ENCODE measurements around the gene SPSB1.
A peak's percentile ranks its signal among the peaks of the same experiment; 100 is the strongest.

The SPSB1 gene

GRCh38 chr1:9395018-9395417 lies 102.3 kb downstream of the SPSB1 start:
- DNase-seq (ENCODE audit: low read depth): no peak

DNA sequence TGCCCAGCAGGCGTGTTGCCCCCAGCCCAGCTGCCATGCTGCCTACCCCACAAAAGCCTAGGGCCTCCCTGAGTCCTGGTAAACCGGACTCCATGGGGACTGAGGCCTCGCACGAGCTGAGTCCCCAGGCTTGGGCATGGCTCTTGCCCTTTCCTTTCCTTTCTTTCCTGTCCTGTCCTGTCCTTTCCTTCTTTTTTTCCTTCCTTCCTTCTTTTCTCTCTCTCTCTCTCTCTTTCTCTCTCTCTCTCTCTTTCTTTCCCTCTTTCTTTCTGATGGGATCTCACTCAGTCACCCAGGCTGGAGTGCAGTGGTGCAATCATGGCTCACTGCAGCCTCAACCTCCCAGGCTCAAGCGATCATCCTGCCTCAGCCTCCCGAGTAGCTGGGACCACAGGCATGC lies 104.4 kb downstream of the SPSB1 start:
- DNase-seq (ENCODE audit: low read depth): no peak

DNA sequence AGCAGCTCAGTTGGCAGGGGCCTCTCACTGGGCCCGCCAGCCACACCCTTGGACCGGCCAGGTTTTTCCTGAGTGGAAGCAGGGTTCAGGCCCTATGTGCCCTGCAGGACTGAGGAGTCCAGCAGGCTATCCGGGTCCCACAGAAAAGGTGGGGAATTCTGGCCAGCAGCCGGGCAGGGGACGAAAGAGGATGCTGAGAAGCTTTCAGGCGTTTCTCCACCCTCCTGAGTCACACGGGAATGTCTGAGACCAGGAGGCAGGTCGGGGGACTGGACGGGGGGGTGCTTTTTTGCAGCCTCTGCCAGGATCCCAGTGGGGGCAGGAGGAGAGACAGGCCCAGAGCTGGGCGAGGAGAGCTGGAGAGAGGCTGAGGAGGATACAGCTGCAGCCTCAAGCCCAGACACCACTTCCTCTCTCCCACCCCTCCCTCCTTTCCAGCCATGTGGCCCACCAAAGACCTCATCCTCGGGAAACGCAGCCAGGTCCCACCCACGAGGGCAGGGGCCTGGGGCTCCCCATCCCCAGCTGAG lies 105.4 kb downstream of the SPSB1 start:
- DNase-seq (ENCODE audit: low read depth): no peak

GRCh38 chr1:9399510-9400424 lies 107.1 kb downstream of the SPSB1 start:
- DNase-seq (ENCODE audit: low read depth): no peak

DNA sequence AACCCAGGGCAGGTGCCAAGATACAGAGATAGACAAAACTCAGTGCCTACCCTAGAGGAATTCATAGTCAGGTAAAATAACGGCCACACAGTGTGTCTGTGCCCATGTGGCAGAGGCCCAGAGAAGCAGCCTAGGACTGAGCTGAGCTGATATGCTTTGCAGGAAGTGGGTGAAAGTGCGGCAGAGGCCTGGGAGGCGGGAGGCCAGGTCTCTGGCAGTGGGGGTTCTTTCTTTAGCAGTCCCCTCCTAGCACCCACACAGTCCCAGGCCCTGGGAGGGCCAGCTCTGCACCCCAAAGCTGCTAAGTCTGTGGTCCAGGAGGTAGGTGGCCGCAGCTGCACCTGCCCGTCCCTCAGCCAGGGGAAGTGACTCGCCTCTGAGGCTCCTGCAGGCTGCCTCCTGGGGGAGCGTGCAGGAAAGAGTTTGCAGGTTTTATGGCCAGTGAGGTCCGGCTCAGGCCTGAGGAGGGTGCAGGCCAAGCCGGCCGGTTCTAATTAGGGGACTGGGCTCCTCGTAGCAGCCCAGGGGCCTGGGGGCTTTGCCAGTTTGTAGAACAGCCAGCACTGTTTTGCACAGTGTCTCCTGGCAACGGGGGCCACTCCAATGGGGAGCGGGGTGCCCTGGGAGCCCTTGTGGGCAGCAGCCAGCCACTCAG lies 107.9 kb downstream of the SPSB1 start:
- no peak for DNase-seq (ENCODE audit: low read depth)

DNA sequence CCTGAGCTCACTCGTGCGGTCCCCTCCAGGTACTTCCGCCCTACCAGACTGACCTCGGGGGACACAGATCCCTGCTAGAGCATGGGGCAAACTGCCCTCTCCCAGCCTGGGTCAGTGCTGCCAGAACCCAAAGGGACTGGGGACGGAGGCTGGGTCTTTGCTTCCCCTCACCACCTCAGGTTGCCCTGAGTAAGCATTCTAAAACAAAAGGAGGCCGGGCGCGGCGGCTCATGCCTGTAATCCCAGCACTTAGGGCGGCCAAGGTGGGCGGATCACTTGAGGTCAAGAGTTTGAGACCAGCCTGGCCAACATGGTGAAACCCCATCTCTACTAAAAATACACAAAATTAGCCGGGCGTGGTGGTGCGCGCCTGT lies 108.4 kb downstream of the SPSB1 start:
- DNase-seq (ENCODE audit: low read depth): no peak

DNA sequence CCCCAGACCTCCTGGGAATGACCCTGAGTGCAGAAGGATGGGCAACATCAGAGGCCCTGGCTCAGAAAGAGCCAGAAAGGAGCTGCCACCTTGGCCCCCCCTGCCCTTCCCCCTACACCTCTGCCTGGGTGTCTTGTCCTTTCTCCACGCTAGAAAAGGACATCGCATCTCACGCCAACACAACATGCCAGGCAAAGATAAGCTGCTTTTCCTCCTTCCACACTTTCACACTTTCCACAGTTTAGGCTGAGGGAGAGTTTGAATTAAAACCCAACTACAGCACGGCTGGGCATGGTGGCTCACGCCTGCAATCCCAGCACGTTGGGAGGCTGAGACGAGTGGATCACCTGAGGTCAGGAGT lies 109.5 kb downstream of the SPSB1 start:
- DNase-seq (ENCODE audit: low read depth): no peak

- DNase-seq (ENCODE audit: low read depth): no peak
Measured at GRCh38 chr1:9402717-9403225, 110.1 kb downstream of the SPSB1 start.

DNA sequence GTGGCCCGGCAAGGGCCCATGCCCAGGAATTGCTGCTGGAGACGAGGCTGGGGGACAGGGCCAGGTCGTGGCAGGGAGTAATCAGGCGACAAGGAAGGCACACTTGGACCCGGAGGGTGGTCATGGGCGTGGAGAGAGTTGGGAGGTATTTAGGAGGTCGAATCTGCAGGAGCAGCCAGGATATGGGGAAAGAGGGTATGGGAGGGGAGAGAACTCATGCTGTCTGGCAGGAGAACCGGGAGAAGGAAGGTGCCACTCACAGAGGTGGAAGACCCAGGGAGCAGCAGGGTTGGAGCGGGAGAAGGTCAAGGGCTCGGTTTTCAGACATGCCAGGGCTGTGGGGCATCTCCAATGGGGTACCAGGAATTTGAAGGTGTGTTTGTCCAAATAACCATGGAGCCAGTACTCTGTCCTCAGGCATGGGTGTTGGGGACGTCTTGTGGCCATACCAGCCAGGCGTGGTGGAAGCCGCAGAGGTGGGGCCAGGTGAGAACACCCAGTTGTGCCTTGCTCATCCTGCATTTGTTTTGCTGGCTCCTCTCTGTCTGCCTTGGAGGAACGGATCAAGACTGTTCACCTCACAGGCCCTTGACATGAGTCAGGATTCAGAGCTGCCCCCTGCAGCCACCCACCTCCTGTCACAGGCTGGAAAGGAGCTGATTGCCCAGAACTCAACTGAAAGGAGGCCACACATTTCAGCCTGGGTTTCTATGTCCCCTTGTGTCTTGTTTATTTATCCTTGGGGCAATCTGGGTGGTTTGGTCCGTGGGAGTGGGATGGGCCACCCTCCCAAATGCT lies 111.6 kb downstream of the SPSB1 start:
- DNase-seq (ENCODE audit: low read depth): no peak

GRCh38 chr1:9406111-9406510 lies 113.4 kb downstream of the SPSB1 start:
- no peak for DNase-seq (ENCODE audit: low read depth)

- DNase-seq (ENCODE audit: low read depth): no peak
Measured at GRCh38 chr1:9410737-9411297, 118.1 kb downstream of the SPSB1 start.

DNA sequence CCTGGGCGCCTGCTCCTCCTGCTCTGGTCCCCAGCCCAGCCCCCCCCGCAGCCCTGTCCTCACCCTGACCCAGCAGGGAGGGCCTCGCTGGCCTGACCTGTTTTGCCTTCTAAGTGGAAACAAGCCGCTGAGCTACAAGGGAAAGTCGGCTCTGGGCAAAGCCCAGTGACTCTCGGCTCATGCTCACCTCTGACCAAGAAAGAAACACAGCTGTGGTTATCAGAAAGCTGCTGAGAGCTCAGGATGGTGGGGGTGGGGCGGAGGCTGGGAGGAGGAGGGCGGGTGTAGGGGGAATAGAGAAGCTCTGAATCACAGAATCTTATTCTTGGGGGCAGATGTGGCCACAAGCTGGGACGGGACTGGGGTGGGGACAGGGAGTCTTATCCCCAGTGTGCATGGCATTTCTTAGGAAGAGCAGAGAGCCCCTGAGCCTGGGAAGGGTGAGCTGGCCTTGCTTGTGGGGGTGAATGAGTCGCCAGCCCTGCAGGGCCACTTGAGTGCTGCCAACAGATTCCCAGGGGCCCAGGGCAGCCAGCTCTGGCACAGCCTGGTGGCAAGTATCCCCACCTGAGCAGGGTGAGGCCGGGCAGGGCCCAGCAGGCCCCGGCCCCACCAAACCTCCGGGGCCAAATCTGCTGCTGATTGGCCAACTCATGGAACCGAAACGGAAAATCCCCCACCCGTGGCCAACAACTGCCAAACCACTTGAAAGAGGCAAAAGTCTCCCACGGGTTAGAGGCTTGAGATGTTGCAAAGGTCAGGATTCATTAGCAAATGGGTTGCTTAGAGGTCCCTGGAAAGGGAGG lies 120.6 kb downstream of the SPSB1 start:
- DNase-seq (ENCODE audit: low read depth): peak; percentile 36

GRCh38 chr1:9413877-9414213 lies 121.2 kb downstream of the SPSB1 start:
- no peak for DNase-seq (ENCODE audit: low read depth)

- no peak for DNase-seq (ENCODE audit: low read depth)
Measured at GRCh38 chr1:9416506-9416905, 123.8 kb downstream of the SPSB1 start.

- DNase-seq (ENCODE audit: low read depth): no peak
Measured at GRCh38 chr1:9416918-9417500, 124.3 kb downstream of the SPSB1 start.

GRCh38 chr1:9417695-9418094 lies 125.0 kb downstream of the SPSB1 start:
- no peak for DNase-seq (ENCODE audit: low read depth)

DNA sequence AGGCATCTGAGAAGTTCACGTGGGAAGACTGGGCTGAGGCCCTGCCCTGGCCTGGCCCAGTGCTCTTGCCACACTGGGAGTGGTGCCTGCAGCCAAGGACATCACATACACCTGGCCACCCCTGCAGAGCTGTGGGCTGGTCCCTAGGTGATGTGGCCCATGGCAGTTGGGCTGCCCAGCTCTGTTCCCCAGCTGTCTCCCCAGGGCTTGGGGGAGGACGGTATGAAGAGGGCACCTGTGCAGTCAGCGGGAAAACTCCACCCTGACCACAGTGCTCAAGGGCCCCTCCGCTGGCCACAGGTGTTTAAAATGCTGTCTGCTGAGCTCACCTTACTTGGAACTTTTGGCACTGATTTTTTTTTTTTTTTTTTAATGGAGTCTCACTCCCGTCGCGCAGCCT lies 126.2 kb downstream of the SPSB1 start:
- DNase-seq (ENCODE audit: low read depth): no peak

Data from stimulated activated CD4-positive, alpha-beta T cell treated with anti-CD3 and anti-CD28 coated beads, Interleukin-2, amount 100 ng/mL, for 4 hours (primary cell).